Right atrium auricular region (tissue), 2 donors: ENCODE results near the gene MRPS6. TPM values are rescaled to one million over a fixed set of nuclear protein-coding genes. Genes with fewer than 3 reads are reported as not detected.

Experiments
- DNase-seq: peaks from one replicate; pipeline ENCODE4 v3.0.0-alpha.2; 2019; ENCODE audit warnings: low spot score
- H3K27ac ChIP-seq, 2 donors: fragments of 200-600 bp; sonication (generic); 1 replicate in 1 of 2; 2 replicates in 1 of 2; pipeline ENCODE4 v1.5.1; 2016 to 2019
- H3K27me3 ChIP-seq, 2 donors: fragments of 200-600 bp; sonication (generic); one replicate each; pipeline versions ENCODE4 v1.5.1 to v1.6.0; 2017 to 2019
- H3K36me3 ChIP-seq: fragments of 200-600 bp; sonication (generic); one replicate; pipeline ENCODE4 v1.5.1; 2016
- H3K4me1 ChIP-seq, 2 donors: fragments of 200-600 bp; sonication (generic); one replicate each; pipeline versions ENCODE4 v1.5.1 to v1.6.0; 2017 to 2019
- H3K4me3 ChIP-seq, 2 donors: fragments of 200-600 bp; sonication (generic); 1 replicate in 1 of 2; 2 replicates in 1 of 2; pipeline ENCODE4 v1.5.1; 2017 to 2019; ENCODE audit warnings: mild to moderate bottlenecking in 1 of 2, moderate library complexity in 1 of 2
- H3K9me3 ChIP-seq, 2 donors: fragments of 200-600 bp; sonication (generic); one replicate each; pipeline ENCODE4 v1.5.1; 2019
- total RNA-seq, 2 donors: library from RNA; depleted of rRNA; stranded (reverse); fragments of >200 nt; gene quantifications; one replicate each; pipeline ENCODE4 v1.1.0, GENCODE V29; 2016
- TF ChIP-seq, protein P1 (sequence below), 2 donors: fragments of 200-600 bp; sonication (generic); IDR thresholded peaks; one replicate each; pipeline ENCODE4 v1.5.1; 2019; ENCODE audit warnings: antibody characterized with exemption in 2 of 2

MRPS6 gene
- total RNA-seq, 2 donors from 2014 or later = 18.8 to 30.4 TPM

DNA sequence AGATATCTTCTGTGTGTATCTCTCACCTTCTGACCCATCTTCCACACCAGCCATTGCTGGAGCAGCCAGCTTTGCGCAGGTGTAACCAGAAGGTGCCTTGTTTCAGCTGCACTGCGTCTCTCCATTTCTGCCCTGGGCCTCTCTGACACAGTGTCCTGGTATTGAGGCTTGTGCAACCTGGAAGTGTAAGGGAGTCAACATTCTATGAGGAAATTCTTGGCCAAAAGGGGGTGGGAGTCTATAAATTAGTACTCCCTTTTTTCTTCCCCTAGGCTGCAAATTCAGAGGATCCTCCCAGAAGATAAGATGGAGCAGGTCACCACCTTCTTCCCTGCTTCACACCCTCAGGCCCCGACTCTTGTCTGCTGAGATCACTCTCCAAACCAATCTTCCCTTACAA, 109.1 kb downstream of the MRPS6 start:
- Histone ChIP-seq H3K36me3 (no peaks in the 10 kb centered on the region), H3K27ac (no peak overlapping the region), H3K9me3 (no peaks in the 10 kb centered on the region), H3K4me1 (no peaks in the 10 kb centered on the region), H3K4me3 (no peak overlapping the region), H3K27me3 (no peaks in the 10 kb centered on the region)
- TF ChIP-seq, protein P1, sequence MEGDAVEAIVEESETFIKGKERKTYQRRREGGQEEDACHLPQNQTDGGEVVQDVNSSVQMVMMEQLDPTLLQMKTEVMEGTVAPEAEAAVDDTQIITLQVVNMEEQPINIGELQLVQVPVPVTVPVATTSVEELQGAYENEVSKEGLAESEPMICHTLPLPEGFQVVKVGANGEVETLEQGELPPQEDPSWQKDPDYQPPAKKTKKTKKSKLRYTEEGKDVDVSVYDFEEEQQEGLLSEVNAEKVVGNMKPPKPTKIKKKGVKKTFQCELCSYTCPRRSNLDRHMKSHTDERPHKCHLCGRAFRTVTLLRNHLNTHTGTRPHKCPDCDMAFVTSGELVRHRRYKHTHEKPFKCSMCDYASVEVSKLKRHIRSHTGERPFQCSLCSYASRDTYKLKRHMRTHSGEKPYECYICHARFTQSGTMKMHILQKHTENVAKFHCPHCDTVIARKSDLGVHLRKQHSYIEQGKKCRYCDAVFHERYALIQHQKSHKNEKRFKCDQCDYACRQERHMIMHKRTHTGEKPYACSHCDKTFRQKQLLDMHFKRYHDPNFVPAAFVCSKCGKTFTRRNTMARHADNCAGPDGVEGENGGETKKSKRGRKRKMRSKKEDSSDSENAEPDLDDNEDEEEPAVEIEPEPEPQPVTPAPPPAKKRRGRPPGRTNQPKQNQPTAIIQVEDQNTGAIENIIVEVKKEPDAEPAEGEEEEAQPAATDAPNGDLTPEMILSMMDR (IDR thresholded peaks at IDR 0.05) = no peak
- DNase-seq = no peak

DNA sequence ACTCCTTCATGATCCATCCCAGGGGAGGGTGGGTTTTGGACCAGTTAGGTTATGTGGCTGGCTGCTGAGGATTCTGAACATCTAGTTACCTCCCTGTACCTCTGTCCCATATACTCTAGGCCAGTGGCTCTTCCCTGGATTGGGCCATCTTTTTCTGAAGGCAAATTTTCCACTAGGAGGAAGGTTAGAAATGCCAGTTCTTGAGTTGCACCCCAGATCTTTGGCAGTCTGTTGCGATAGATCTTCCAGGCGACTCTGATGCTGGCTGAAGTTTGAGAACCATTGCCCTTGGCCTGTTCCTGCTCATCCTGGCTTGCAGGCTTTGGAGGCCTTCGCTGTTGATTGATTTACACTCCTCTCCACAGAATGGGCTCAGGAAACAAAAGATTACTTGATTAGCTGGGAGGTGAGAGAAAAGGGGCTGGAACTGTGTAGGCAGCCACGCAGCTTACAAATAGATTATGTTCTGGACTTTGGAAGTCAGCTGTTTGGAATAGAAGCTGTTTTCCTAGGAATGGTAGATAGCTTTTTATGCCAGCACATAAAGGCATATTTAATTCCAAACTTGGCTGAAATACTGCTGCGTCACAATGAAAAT, 110.1 kb downstream of the MRPS6 start:
- H3K27me3 ChIP-seq = no peaks in the 10 kb centered on the region
- no peaks in the 10 kb centered on the region for H3K36me3 ChIP-seq
- TF ChIP-seq, protein P1 (IDR thresholded peaks at IDR 0.05) = no peak
- H3K9me3 ChIP-seq = no peaks in the 10 kb centered on the region
- H3K4me1 ChIP-seq = no peaks in the 10 kb centered on the region
- DNase-seq = no peak
- H3K27ac ChIP-seq = no peak overlapping the region
- H3K4me3 ChIP-seq = no peak overlapping the region

DNA sequence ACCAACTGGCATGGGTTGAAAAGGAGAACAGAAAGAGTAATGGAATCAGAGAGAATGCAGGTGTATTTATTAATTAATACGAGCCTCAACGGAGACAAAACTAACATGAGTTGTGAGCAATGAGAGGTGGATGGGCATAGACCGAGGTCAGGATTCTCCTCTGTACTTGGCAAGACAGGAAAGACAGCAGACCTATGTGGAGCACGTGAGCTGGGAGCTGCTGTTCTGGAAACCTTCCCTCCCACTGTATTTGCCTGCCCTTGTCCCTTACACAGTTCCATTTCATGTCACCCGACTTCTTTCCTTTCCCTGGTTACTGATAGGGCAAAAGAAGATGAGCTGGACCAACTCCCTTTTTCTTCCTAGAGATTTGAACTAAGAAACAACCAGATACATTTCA, 110.9 kb downstream of the MRPS6 start:
- no peak for DNase-seq
- no peak overlapping the region for H3K27ac ChIP-seq
- no peaks in the 10 kb centered on the region for H3K9me3 ChIP-seq
- no peak overlapping the region for H3K4me3 ChIP-seq
- TF ChIP-seq, protein P1 (IDR thresholded peaks at IDR 0.05) = no peak
- no peaks in the 10 kb centered on the region for H3K27me3 ChIP-seq
- no peaks in the 10 kb centered on the region for H3K4me1 ChIP-seq
- H3K36me3 ChIP-seq = no peaks in the 10 kb centered on the region

DNA sequence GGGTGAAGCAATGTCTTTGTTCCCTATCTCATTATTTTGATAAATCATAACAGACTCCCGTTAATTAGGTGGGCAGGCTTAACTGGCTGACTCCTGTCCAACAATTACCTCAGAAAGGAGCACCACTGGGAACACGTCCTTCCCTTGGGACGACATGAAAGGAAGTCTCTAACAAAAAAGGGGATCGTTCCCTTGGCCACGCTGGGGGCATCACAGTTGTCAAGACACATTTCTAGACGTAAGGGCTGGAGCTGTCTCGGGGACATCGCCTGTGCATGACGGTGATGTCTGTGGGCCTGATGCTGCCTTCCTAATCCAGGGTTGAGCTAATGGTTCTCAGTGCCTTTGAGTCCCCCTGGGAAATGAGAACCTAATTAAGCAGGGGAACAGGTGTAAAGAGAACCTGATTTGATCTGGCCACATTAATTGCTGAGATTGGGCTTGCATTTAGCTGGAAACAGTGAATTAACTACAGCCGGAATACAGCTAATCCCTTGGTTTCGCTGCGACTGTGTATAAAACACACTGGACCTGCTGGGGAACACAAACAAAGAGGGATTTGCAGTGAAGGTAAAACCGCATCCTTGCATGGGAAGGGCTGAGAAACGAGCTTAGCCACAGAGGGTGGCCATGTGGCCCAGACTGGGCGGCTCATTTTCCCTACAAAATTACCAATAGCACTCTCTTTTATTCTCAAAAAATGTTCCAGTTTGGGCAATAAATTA, 111.8 kb downstream of the MRPS6 start:
- Histone ChIP-seq H3K27ac (no peak overlapping the region), H3K4me3 (no peak overlapping the region), H3K27me3 (no peaks in the 10 kb centered on the region), H3K9me3 (no peaks in the 10 kb centered on the region), H3K4me1 (no peaks in the 10 kb centered on the region), H3K36me3 (no peaks in the 10 kb centered on the region)
- no peak for DNase-seq
- TF ChIP-seq, protein P1 (IDR thresholded peaks at IDR 0.05) = no peak

DNA sequence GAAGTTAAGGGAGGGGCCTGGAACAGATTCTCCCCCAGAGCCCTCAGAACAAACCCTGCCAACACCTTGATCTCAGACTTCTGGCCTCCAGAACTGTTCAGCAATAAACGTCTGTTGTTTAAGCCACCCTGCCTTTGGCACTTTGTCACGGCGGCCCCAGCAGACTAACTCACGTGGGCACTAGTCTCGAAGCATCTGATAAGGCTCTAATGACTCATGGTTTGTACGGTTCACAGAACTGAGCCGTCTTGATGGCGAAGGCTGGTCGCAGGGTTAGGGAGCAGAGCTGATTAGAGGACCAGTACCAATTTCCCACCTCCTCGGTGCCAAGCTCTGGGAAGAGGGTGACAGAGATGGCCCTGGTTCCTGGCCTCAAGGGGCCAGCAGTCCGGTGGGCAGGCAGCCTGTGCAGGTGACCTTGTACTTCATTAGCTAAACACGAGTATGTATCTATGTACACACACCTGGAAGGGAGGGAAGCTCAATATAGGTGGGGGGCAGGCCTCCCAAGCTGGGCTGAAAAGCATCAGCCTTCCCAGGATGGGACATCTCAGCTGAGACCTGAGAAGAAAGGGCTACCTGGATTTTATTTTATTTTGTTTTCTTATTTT, 112.8 kb downstream of the MRPS6 start:
- TF ChIP-seq, protein P1 (IDR thresholded peaks at IDR 0.05) = no peak
- Histone ChIP-seq H3K27me3 (no peaks in the 10 kb centered on the region), H3K4me1 (no peaks in the 10 kb centered on the region), H3K36me3 (no peaks in the 10 kb centered on the region), H3K4me3 (no peak overlapping the region), H3K9me3 (no peaks in the 10 kb centered on the region), H3K27ac (peak overlapping the region in 1 of 2 donors; percentile 23)
- no peak for DNase-seq
